ENCODE results near the gene POLR1E.
A peak's percentile ranks its signal among the peaks of the same experiment; 100 is the strongest.
"Not testable (repeated sequence)": the region's sequence is repeated elsewhere in the genome, so short reads cannot be mapped to it uniquely, and the experiment has no call there.

POLR1E gene

GRCh38 chr9:37501957-37502596, 16.3 kb downstream of the POLR1E start:
- DNase-seq (ENCODE audit: low spot score) = no peak

- peak; percentile 58 for DNase-seq (ENCODE audit: low spot score)
Observed at GRCh38 chr9:37503736-37504135, 18.0 kb downstream of the POLR1E start.

GRCh38 chr9:37504605-37505004, 18.9 kb downstream of the POLR1E start:
- DNase-seq (ENCODE audit: low spot score) = no peak

- no peak for DNase-seq (ENCODE audit: low spot score)
Observed at GRCh38 chr9:37507566-37508134, 21.9 kb downstream of the POLR1E start.

GRCh38 chr9:37508135-37508833, 22.5 kb downstream of the POLR1E start:
- no peak for DNase-seq (ENCODE audit: low spot score)

GRCh38 chr9:37508834-37509206, 23.1 kb downstream of the POLR1E start:
- peak; percentile 12 for DNase-seq (ENCODE audit: low spot score)

GRCh38 chr9:37509536-37509935, 23.8 kb downstream of the POLR1E start:
- DNase-seq (ENCODE audit: low spot score) = no peak

GRCh38 chr9:37510053-37510452, 24.3 kb downstream of the POLR1E start:
- not testable (repeated sequence) for DNase-seq (ENCODE audit: low spot score)

GRCh38 chr9:37511016-37512010, 25.6 kb downstream of the POLR1E start:
- no peak for DNase-seq (ENCODE audit: low spot score)

GRCh38 chr9:37512437-37512836, 26.7 kb downstream of the POLR1E start:
- peak; percentile 48 for DNase-seq (ENCODE audit: low spot score)

GRCh38 chr9:37514415-37514814, 28.7 kb downstream of the POLR1E start:
- DNase-seq (ENCODE audit: low spot score) = not testable (repeated sequence)

GRCh38 chr9:37514999-37515398, 29.3 kb downstream of the POLR1E start:
- DNase-seq (ENCODE audit: low spot score) = no peak

- DNase-seq (ENCODE audit: low spot score) = no peak
Observed at GRCh38 chr9:37515620-37516258, 30.0 kb downstream of the POLR1E start.

- DNase-seq (ENCODE audit: low spot score) = no peak
Observed at GRCh38 chr9:37517923-37518322, 32.2 kb downstream of the POLR1E start.

- no peak for DNase-seq (ENCODE audit: low spot score)
Observed at GRCh38 chr9:37520641-37521040, 34.9 kb downstream of the POLR1E start.

- no peak for DNase-seq (ENCODE audit: low spot score)
Observed at GRCh38 chr9:37521111-37521510, 35.4 kb downstream of the POLR1E start.

GRCh38 chr9:37522971-37523370, 37.2 kb downstream of the POLR1E start:
- DNase-seq (ENCODE audit: low spot score) = no peak

GRCh38 chr9:37523916-37524315, 38.2 kb downstream of the POLR1E start:
- DNase-seq (ENCODE audit: low spot score) = no peak

- peak; percentile 82 for DNase-seq (ENCODE audit: low spot score)
Observed at GRCh38 chr9:37528652-37529471, 43.1 kb downstream of the POLR1E start.

- peak; percentile 62 for DNase-seq (ENCODE audit: low spot score)
Observed at GRCh38 chr9:37531699-37532098, 46.0 kb downstream of the POLR1E start.

GRCh38 chr9:37534412-37534811, 48.7 kb downstream of the POLR1E start:
- no peak for DNase-seq (ENCODE audit: low spot score)

Measured in CD4-positive, alpha-beta T cell treated with Interleukin-2 at 100 ng/mL for 4 hours (primary cell).